Measurements from ENCODE around the gene GLI2.

GLI2 gene

DNA sequence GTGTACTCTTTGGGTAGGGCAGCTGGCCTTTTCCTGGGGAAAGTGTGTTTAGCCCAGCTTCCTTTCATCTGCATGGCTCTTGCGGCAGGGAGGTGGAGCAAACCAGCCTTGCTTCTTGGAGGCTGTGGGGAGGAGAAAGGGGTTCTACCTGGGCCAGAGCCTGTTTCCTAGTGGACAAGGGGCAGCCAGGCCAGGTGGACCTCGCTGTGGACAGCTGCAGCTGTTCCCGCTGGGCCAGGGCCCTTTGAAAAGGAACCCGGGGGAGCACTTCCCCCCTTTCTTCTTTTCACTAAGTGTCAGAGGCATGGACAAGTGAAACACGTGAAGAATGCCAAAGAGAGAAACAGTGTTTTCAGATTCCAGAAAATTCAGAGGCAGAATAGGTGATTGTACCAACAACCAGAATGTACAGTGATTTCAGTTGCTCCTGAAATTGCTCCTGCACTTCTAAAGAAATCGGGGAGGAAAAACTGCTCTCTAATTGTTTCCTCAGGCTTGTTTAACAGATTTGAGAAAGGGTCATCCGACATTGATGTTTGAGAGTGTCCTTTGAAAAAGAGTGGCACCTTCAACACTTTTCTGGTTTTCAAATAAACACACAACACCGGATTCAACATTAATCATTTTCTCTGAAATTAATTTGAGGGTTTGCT, 3.9 kb downstream of the GLI2 start:
- no peak for DNase-seq

GRCh38 chr2:120740375-120740764, 4.7 kb downstream of the GLI2 start:
- no peak for DNase-seq

DNA sequence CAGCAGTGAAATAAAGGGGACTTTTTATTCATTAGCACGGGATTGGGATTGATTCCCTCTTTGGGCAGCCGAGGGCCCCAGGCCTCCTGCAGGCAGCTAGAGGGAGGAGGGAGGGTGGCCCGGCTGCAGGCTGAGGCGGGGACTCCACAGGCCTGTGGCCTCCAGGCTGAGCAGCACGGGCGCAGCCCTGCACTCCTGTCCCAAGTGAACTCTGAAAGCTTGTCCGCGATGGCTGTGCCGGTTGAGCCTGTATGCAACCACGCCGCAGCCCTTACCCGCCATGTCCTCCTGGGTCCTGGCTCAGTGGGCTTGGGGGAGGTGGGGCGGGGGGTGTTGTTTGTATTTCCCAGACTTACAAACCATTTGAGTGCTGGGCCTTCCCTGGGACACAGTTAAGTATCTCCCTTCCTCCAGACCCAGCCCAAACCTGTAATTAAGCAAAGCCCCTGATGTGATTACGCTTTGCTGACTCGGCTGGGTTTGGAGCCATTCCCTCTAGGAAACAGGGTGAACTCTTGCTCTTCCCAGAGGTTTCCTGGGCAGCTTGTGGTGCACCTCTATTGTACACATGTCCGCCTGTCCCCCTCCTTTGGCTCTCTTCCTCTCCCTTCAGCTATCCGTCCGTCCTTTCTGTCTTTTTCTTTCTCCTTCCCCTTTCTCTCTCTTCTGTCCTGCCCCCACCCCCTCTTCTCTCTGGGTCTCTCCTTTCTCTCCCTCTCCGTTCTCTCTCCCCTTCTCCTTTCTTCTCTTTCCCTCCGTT, 5.3 kb downstream of the GLI2 start:
- no peak for DNase-seq

GRCh38 chr2:120741571-120742561, 6.2 kb downstream of the GLI2 start:
- DNase-seq = no peak

- no peak for DNase-seq
Observed at GRCh38 chr2:120743657-120744056, 8.0 kb downstream of the GLI2 start.

DNA sequence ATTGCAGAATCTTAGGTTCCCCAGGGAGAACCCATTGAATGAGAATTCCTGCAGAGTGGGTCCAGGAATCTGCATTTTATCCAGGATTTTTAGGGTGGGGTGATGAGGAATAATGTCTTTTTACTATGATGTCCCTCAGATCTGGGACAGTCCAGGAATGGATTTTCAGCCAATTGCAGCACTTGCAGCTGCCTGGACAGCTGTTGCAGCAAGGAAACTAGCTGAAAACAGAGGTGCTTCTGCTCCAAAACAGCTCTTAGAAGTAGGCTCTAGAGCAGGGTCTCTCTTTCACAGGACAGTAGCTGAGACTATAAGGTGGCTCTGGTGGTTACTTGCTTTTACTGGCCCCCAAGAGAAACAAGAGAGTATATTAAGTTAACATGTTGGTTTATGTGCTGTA, 9.1 kb downstream of the GLI2 start:
- no peak for DNase-seq

DNA sequence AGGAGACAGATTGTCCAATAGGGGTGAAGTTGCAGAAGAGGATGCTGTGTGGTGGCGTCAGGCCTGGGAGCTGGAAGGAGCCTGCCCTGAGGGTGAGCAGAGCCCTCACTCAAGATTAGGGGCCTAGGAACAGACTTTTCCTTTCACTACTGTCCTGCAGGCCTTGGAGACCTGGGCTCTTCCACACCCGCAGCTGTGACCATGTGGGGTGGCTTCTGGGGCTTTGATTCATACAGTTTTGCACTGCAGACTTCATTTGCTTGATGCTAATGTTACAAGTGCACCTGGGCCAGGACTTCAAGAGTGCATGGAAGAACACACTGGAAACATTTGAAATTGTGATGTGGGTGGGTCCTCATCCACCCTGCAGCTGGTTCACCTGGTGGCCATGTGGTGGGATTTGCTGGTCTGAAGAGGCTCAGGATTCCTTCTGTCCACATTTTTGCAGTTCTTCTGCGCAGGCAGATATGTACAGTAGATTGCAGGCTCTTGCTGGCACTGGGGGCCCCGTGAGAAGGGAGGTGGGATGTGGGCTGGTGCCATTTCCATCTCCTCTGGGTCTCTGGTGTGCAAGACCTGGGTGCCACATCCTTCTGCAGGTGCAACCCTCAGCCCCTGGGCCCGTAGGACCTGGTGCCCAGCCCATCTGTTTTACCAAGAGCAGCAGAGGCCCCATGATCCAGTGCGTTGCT, 9.9 kb downstream of the GLI2 start:
- no peak for DNase-seq

- no peak for DNase-seq
Observed at GRCh38 chr2:120746144-120746543, 10.5 kb downstream of the GLI2 start.

DNA sequence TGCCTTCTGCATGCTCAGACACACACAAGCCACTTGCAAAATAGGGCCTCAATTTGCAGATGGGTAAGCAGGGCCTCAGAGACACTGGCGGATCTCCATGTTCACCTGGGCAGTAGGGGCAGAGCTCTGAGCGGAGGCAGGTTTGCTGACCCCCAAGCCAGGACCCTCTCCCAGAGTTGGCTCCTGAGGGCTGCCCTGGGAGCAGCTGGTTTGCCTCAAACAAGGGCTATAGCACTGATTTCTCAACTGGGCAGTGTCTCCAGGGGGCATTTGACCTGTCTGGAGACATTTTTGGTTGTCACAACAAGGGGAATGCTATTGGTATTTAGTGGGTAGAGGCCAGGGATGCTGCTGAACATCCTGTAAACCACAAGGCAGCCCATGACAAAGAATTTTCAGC, 11.6 kb downstream of the GLI2 start:
- DNase-seq = no peak

GRCh38 chr2:120747706-120748105, 12.0 kb downstream of the GLI2 start:
- DNase-seq = no peak

GRCh38 chr2:120748310-120748709, 12.6 kb downstream of the GLI2 start:
- DNase-seq = no peak

DNA sequence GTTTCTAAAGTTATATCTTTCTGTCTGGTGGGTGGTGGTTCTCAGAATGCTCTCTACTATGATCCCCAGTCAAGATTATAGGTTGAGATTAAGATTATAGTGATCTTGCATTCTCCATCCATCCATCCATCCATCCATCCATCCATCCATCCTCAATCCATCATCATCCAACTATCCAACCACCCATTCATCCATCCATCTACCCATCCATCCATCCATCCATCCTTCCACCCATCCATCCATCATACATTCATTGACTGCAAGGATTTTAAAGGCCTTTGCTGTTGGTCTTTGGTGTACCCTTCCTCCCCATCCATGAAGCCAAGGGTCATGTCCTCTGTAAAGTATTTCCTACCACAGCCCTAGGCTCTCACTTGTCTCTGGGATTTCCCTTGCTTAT, 13.1 kb downstream of the GLI2 start:
- no peak for DNase-seq

GRCh38 chr2:120749506-120750431, 14.1 kb downstream of the GLI2 start:
- DNase-seq = no peak

DNA sequence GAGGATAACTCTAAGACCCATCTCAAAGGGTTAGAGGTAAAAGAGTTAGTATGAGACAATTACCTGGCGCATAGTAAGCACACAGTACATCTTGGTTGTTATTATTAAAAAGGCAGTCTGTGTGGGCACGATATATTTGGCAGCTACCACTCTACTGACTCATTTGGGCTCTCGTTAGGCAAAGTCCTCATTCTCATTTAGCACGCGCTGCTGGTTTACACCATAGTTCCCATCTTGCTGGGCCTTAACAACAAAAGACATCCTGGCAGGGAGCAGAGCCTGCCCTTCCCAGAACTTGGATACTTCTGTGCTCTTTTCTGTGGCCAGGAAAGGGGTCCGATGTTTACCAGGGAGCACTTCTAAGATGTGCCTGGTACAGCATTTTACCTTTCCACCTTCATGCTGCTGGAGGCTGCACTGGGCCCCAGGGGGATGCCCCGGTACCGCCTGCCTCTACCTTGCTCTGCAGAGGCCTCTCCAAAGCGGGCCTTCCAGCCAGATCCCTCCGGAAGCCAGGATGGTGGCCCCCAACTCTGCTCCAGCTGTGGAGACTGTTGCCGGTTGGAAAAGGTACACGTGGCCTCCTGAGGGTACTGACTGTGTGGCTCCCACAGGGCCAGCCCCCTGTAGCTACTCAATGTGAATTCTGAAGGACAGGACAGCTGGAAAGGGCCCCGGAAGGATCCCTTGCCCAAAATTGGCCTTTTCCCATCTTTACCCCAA, 15.0 kb downstream of the GLI2 start:
- no peak for DNase-seq

GRCh38 chr2:120751553-120751952, 15.9 kb downstream of the GLI2 start:
- DNase-seq = no peak

- DNase-seq = no peak
Observed at GRCh38 chr2:120754067-120754960, 18.6 kb downstream of the GLI2 start.

DNA sequence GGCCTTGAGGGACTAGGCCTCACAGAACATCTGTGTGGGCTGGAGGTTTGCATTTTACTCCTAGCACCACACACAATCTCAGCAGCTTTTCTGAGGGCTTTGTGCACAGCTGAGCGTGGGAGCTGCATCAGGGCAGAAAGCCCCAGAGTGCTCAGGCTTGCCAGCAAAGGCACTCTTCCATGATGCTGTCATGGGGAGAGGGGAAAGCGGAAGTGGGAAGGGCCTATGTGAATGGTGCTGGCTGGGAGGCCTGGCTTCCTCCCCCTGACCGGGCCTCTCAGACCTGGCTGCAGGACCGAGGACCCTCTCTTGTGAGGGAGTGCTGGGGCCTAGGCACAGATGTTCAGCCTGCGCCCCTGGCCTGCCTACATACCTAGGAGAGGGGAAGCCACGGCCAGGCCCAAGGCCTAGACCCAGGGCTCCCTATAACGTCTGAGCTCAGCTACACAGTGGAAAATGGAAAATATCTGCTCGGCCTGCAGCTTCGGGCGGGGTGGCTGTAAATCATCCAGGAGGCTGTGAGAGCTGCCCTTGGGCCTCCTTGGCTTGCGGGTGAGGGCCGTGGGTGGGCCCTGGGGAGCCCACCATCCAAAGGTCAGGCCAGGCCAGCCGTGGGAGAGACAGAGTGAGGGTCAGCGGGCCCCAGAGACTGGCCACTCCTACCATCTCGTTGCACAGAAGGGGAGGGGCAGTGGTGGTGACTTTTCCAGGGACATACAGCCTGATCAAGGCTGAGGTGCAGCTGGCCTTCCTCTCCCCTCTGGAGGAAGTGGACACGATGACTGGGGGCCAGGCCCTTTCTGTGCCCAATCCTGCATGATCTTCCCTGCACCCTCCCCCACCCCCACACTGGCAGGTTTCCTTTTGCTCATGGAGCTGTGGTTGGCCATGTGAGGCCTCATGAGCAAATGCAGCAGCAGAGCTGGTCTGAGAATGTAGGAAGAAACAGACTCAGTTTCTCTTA, 22.8 kb downstream of the GLI2 start:
- DNase-seq = no peak

DNA sequence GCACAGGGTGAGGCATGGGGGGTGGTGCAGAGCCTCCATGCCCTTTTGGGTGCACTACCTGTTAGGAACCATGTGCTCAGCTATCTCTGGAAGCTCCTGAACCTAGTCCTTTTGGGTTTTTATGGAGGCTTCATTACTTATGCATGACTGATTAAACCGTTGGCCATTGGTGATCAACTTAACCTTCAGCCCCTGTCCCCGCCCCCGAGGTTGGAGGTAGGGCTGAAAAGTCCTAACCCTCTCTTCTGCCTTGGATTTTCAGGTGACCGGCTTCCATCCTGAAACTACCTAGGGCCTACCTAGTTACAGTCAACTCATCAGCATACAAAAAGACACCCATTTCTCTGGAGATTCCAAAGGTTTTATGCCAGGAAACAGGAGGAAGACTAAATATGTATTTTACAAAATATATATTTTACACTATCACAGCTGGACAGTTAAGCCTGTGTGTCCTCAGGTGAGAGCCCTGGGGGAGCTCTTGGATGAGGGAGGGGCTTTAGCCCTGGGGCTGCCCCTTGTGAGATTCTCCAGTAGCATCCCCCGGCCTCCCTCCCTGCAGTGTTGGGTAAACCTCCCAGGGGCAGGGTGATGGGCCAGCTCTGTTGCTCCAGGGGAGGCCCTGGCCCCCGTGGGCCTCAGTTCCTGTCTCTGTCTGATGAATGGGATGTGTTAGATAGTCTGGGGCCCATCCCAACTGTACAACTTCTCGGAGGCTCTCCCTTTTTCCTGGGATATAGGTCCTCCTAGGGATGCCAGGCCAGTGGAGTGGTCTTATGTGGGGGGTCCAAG, 24.1 kb downstream of the GLI2 start:
- no peak for DNase-seq

All from NCI-H1930 (cell line).